Pancreas (tissue), 10 donors: Measurements from ENCODE around the gene UBC. TPM values are rescaled to one million over a fixed set of nuclear protein-coding genes. Genes with fewer than 3 reads are reported as not detected.

ENCODE experiments used
- ATAC-seq, 4 donors: fragments of 200-7000 bp; cut with Tn5 transposase; one replicate each; pipeline versions ENCODE4 v1.8.0 to v1.9.1; 2020; ENCODE audit warnings: mild to moderate bottlenecking in 4 of 4, moderate library complexity in 4 of 4
- DNase-seq, 6 donors: peaks; one replicate each; pipeline ENCODE4 v3.0.0-alpha.2; 2020
- FAIRE-seq: peaks from 2 replicates; lab custom pipeline; 2012; peaks lifted over from hg19 to GRCh38; lab: Jason Lieb, UNC
- H3K27ac ChIP-seq, 4 donors: fragments of 200-600 bp; sonication (generic); 1 replicate in 3 of 4; 2 replicates in 1 of 4; pipeline versions ENCODE4 v1.5.0 to v1.8.0; 2020
- H3K27me3 ChIP-seq, 4 donors: fragments of 200-600 bp; one replicate each; pipeline ENCODE4 v1.8.0; 2021
- H3K36me3 ChIP-seq, 3 donors: fragments of 200-600 bp; sonication (generic) in 1 of 3; one replicate each; pipeline versions ENCODE4 v1.5.0 to v1.8.0; 2020 to 2021
- H3K4me1 ChIP-seq, 3 donors: fragments of 200-600 bp; one replicate each; pipeline ENCODE4 v1.8.0; 2021
- H3K4me3 ChIP-seq, 4 donors: fragments of 200-600 bp; sonication (generic) in 2 of 4; one replicate each; pipeline versions ENCODE4 v1.5.0 to v1.8.0; 2020 to 2021
- H3K9me3 ChIP-seq, 4 donors: fragments of 200-600 bp; one replicate each; pipeline ENCODE4 v1.8.0; 2021
- CTCF ChIP-seq, 4 donors: fragments of 200-600 bp; sonication (generic) in 3 of 4; IDR thresholded peaks; one replicate each; pipeline versions ENCODE4 v1.5.0 to v1.8.0; 2021; ENCODE audit warnings: antibody characterized with exemption in 4 of 4
- WGBS, 2 donors: extraction: QIAGEN DNeasy Blood & Tissue Kit; methylation state at CpG; one replicate each; pipeline ENCODE4 v1.1.7; 2013; 5-methylcytosine and 5-hydroxymethylcytosine counted together
- intact Hi-C, 3 donors: fragments of 100-400 bp; cut with DNase I; formaldehyde crosslinking; loops; one replicate each; pipeline versions ENCODE4 v1.11.1 to v1.14.2; 2022
- polyA plus RNA-seq, 2 donors: library from polyadenylated mRNA; stranded (reverse); fragments of 200-250 nt; gene quantifications; one replicate each; pipeline ENCODE4 v1.2.3, GENCODE V29; 2013
- total RNA-seq, 6 donors: library from RNA; stranded (reverse); fragmentation: NEBNext Ultra II Directional in 4 of 6; extraction: Animal tissue kit (Norgen Biotek cat#: 25700) in 4 of 6; gene quantifications; one replicate each; pipeline versions ENCODE4 v1.2.1 to v1.2.4, GENCODE V29; 2021 to 2023
- donor health status: healthy with polysubstance abuse.
- donor health status: DM: no; HTN: no; CAD: no; lungs with moderate emphysema.
- donor health status: DM: no; HTN: no; CAD: no.
- donor health status: control.
- donor health status: control.
- donor health status: Bipolar disorder and iron deficiency.
- donor health status: DM: yes; HTN: yes; CAD: no.
- donor health status: DM: no; HTN: no; CAD: no.
- donor health status: DM: no; HTN: no; CAD: no.
- donor health status: DM: yes; HTN: yes; CAD: no.

UBC gene
- total and polyA plus RNA-seq, 8 donors: 353 to 605 (median 433) TPM

GRCh38 chr12:124877423-124877822 is 37.0 kb downstream of the UBC start:
- intact Hi-C loops: no loop called here
- no peak for ATAC-seq
- no peak for TF ChIP-seq CTCF (IDR thresholded peaks at IDR 0.05)
- Histone ChIP-seq H3K27ac (no peak overlapping the region), H3K27me3 (no peaks in the 10 kb centered on the region), H3K36me3 (no peaks in the 10 kb centered on the region), H3K4me3 (no peak overlapping the region), H3K9me3 (no peaks in the 10 kb centered on the region), H3K4me1 (no peaks in the 10 kb centered on the region)
- DNase-seq: no peak
- 85 to 86% methylated on average over 3 of the region's 3 CpGs for WGBS, 2 donors
- FAIRE-seq: no peak

GRCh38 chr12:124876171-124876570 is 38.3 kb downstream of the UBC start:
- Histone ChIP-seq H3K9me3 (no peaks in the 10 kb centered on the region), H3K27me3 (no peaks in the 10 kb centered on the region), H3K4me3 (no peak overlapping the region), H3K27ac (no peak overlapping the region), H3K36me3 (no peaks in the 10 kb centered on the region), H3K4me1 (no peaks in the 10 kb centered on the region)
- intact Hi-C loops: no loop called here
- FAIRE-seq (no peak), ATAC-seq (no peak), DNase-seq (no peak)
- no peak for TF ChIP-seq CTCF (IDR thresholded peaks at IDR 0.05)
- WGBS, 2 donors: 66 to 97% methylated on average over 2 of the region's 2 CpGs

- Histone ChIP-seq H3K36me3 (no peaks in the 10 kb centered on the region), H3K4me3 (no peak overlapping the region), H3K9me3 (no peaks in the 10 kb centered on the region), H3K27me3 (no peaks in the 10 kb centered on the region), H3K4me1 (no peaks in the 10 kb centered on the region), H3K27ac (no peak overlapping the region)
- no peak for FAIRE-seq
- no peak for DNase-seq
- no peak for ATAC-seq
- intact Hi-C loops: no loop called here
- TF ChIP-seq CTCF (IDR thresholded peaks at IDR 0.05): no peak
- 59 to 65% methylated on average over 2 of the region's 2 CpGs for WGBS, 2 donors
These were observed 38.7 kb downstream of the UBC start for GRCh38 chr12:124875803-124876132.

- ATAC-seq (no peak), DNase-seq (no peak), FAIRE-seq (no peak)
- H3K4me1 ChIP-seq: no peaks in the 10 kb centered on the region
- no peaks in the 10 kb centered on the region for H3K36me3 ChIP-seq
- H3K27ac ChIP-seq: no peak overlapping the region
- WGBS, 2 donors: 72 to 80% methylated on average over 13 to 14 of the region's 14 CpGs
- no peaks in the 10 kb centered on the region for H3K27me3 ChIP-seq
- no peak for TF ChIP-seq CTCF (IDR thresholded peaks at IDR 0.05)
- intact Hi-C loops: no loop called here
- H3K9me3 ChIP-seq: no peaks in the 10 kb centered on the region
- H3K4me3 ChIP-seq: no peak overlapping the region
These were observed 39.3 kb downstream of the UBC start for GRCh38 chr12:124874988-124875802.

- H3K27ac ChIP-seq: no peak overlapping the region
- H3K4me3 ChIP-seq: no peak overlapping the region
- FAIRE-seq (no peak), DNase-seq (no peak), ATAC-seq (no peak)
- no peak for TF ChIP-seq CTCF (IDR thresholded peaks at IDR 0.05)
- intact Hi-C loops: no loop called here
- H3K27me3 ChIP-seq: no peaks in the 10 kb centered on the region
- no peaks in the 10 kb centered on the region for H3K9me3 ChIP-seq
- WGBS, 2 donors: 78 to 86% methylated on average over 4 of the region's 4 CpGs
- H3K36me3 ChIP-seq: no peaks in the 10 kb centered on the region
- H3K4me1 ChIP-seq: no peaks in the 10 kb centered on the region
These were observed 40.3 kb downstream of the UBC start for GRCh38 chr12:124874188-124874587.
